A673 (cell line): Measurements from ENCODE around the gene MGMT. TPM values are rescaled to one million over a fixed set of nuclear protein-coding genes. Genes with fewer than 3 reads are reported as not detected.

Experiments
- BruUV-seq: library from RNA; stranded (reverse); fragments of 400-500 nt; replicated peaks from 2 replicates; lab custom pipeline; 2021; lab: Mats Ljungman, UMichigan
- CTCF ChIA-PET: fragments of 300-600 bp; sonication (Branson Sonifier 250); formaldehyde crosslinking; loops from one replicate; lab custom pipeline; 2022; ENCODE audit warnings: antibody characterized with exemption; lab: Charles Lee
- POLR2A ChIA-PET: fragments of 300-600 bp; sonication (Branson Sonifier 250); formaldehyde crosslinking; loops from one replicate; lab custom pipeline; 2022; ENCODE audit warnings: antibody characterized with exemption; ENCODE audit not compliant: low non-redundant PET; lab: Charles Lee
- DNase-seq: peaks from one replicate; pipeline ENCODE4 v3.0.0-alpha.2; 2015; ENCODE audit warnings: low spot score
- H3K27ac ChIP-seq: fragments of 200-600 bp; sonication (generic); 2 replicates; pipeline ENCODE4 v1.5.1; 2016; ENCODE audit warnings: mixed run types, low read depth, mild to moderate bottlenecking, mixed read lengths, antibody characterized with exemption, low read length; ENCODE audit not compliant: poor library complexity, severe bottlenecking
- H3K27me3 ChIP-seq: fragments of 200-600 bp; sonication (generic); replicated peaks from 2 replicates; pipeline ENCODE4 v1.6.1; 2017; ENCODE audit warnings: mixed run types, low read depth, mild to moderate bottlenecking, mixed read lengths, antibody characterized with exemption, low read length; ENCODE audit not compliant: insufficient read depth, poor library complexity
- H3K36me3 ChIP-seq: fragments of 200-600 bp; sonication (generic); 2 replicates; pipeline ENCODE4 v1.6.1; 2016; ENCODE audit warnings: mixed run types, mild to moderate bottlenecking, mixed read lengths, antibody characterized with exemption, low read length; ENCODE audit not compliant: insufficient read depth, poor library complexity, severe bottlenecking
- H3K4me1 ChIP-seq: fragments of 200-600 bp; sonication (generic); 2 replicates; pipeline ENCODE4 v1.6.1; 2017; ENCODE audit warnings: mixed run types, mild to moderate bottlenecking, mixed read lengths, antibody characterized with exemption, low read length; ENCODE audit not compliant: insufficient read depth, poor library complexity, severe bottlenecking
- H3K4me3 ChIP-seq: fragments of 200-600 bp; sonication (generic); 2 replicates; pipeline ENCODE4 v1.5.1; 2016; ENCODE audit warnings: low read depth, mixed run types, mild to moderate bottlenecking, mixed read lengths, low read length; ENCODE audit not compliant: poor library complexity, severe bottlenecking
- H3K9me3 ChIP-seq: fragments of 200-600 bp; sonication (generic); 2 replicates; pipeline ENCODE4 v1.6.1; 2016; ENCODE audit warnings: mixed run types, low read depth, mild to moderate bottlenecking, mixed read lengths, antibody characterized with exemption, low read length; ENCODE audit not compliant: poor library complexity, severe bottlenecking
- CTCF ChIP-seq: fragments of 300-800, 200-600 bp; sonication (generic); conservative IDR thresholded peaks from 2 replicates; pipeline ENCODE4 v1.5.1; 2017; ENCODE audit warnings: low read depth, mild to moderate bottlenecking, antibody characterized with exemption, low read length, moderate library complexity, mixed read lengths
- EZH2 ChIP-seq: fragments of 200-600 bp; sonication (generic); IDR thresholded peaks from 2 replicates; pipeline ENCODE4 v1.6.1; 2017; ENCODE audit warnings: borderline replicate concordance, low read depth, mild to moderate bottlenecking, mixed read lengths, antibody characterized with exemption, low read length; ENCODE audit not compliant: poor library complexity, severe bottlenecking
- intact Hi-C: fragments of 100-400 bp; cut with micrococcal nuclease; formaldehyde crosslinking; loops from one replicate; pipeline ENCODE4 v1.10.0; 2022; ENCODE audit not compliant: unreplicated experiment
- total RNA-seq: library from RNA; stranded (reverse); gene quantifications from 2 replicates; pipeline ENCODE4 v1.2.3, GENCODE V29; 2021

Gene MGMT
- total RNA-seq, 1 experiment from 2014 or later: 19.5 TPM

GRCh38 chr10:129792864-129793263 lies 325.8 kb downstream of the MGMT start:
- CTCF ChIA-PET: no interaction called here
- Histone ChIP-seq H3K27me3 (peaks cover 3% of the 10 kb centered on the region), H3K27ac (no peak overlapping the region), H3K4me3 (no peak overlapping the region), H3K9me3 (no peaks in the 10 kb centered on the region), H3K36me3 (no peaks in the 10 kb centered on the region), H3K4me1 (peaks cover 12% of the 10 kb centered on the region)
- TF ChIP-seq CTCF: no peak
- no peak for TF ChIP-seq EZH2
- BruUV-seq: no TSS peak
- POLR2A ChIA-PET: no interaction called here
- DNase-seq: no peak
- intact Hi-C loops: no loop called here

- TF ChIP-seq EZH2 (no peak), CTCF (no peak)
- Histone ChIP-seq H3K27ac (no peak overlapping the region), H3K4me3 (no peak overlapping the region), H3K4me1 (peaks cover 12% of the 10 kb centered on the region), H3K36me3 (no peaks in the 10 kb centered on the region), H3K27me3 (peaks cover 3% of the 10 kb centered on the region), H3K9me3 (no peaks in the 10 kb centered on the region)
- ChIA-PET POLR2A (no interaction called here), CTCF (no interaction called here)
- intact Hi-C loops: no loop called here
- no TSS peak for BruUV-seq
- DNase-seq: no peak
These were observed 326.4 kb downstream of the MGMT start for GRCh38 chr10:129793479-129793878.

- peaks cover 3% of the 10 kb centered on the region for H3K27me3 ChIP-seq
- H3K4me3 ChIP-seq: no peak overlapping the region
- no peak overlapping the region for H3K27ac ChIP-seq
- H3K36me3 ChIP-seq: no peaks in the 10 kb centered on the region
- no peak for DNase-seq
- no peaks in the 10 kb centered on the region for H3K9me3 ChIP-seq
- BruUV-seq: no TSS peak
- ChIA-PET POLR2A (no interaction called here), CTCF (no interaction called here)
- TF ChIP-seq CTCF (no peak), EZH2 (no peak)
- intact Hi-C loops: no loop called here
- H3K4me1 ChIP-seq: peaks cover 12% of the 10 kb centered on the region
These were observed 327.0 kb downstream of the MGMT start for GRCh38 chr10:129793996-129794395.
